Osteocyte (in vitro differentiated cells): ENCODE results near the gene KSR2. TPM values are rescaled to one million over a fixed set of nuclear protein-coding genes. Genes with fewer than 3 reads are reported as not detected.

ENCODE experiments used
- DNase-seq: peaks from one replicate; pipeline ENCODE4 v3.0.0; 2021; ENCODE audit warnings: mixed read lengths; ENCODE audit not compliant: unreplicated experiment; ENCODE audit errors: extremely low spot score
- H3K27ac Mint-ChIP-seq: one replicate; pipeline ENCODE4 v1.8.0; 2021; ENCODE audit warnings: mild to moderate bottlenecking, mixed read lengths; ENCODE audit not compliant: unreplicated experiment
- H3K27me3 Mint-ChIP-seq: one replicate; pipeline ENCODE4 v1.8.0; 2021; ENCODE audit warnings: mixed read lengths; ENCODE audit not compliant: unreplicated experiment
- H3K36me3 Mint-ChIP-seq: one replicate; pipeline ENCODE4 v1.8.0; 2021; ENCODE audit warnings: mixed read lengths; ENCODE audit not compliant: unreplicated experiment
- H3K4me1 Mint-ChIP-seq: one replicate; pipeline ENCODE4 v1.8.0; 2021; ENCODE audit warnings: mixed read lengths; ENCODE audit not compliant: unreplicated experiment
- H3K4me3 Mint-ChIP-seq: one replicate; pipeline ENCODE4 v1.8.0; 2021; ENCODE audit warnings: mild to moderate bottlenecking, moderate library complexity, mixed read lengths; ENCODE audit not compliant: unreplicated experiment
- H3K9me3 Mint-ChIP-seq: one replicate; pipeline ENCODE4 v1.8.0; 2021; ENCODE audit warnings: mixed read lengths; ENCODE audit not compliant: unreplicated experiment
- CTCF ChIP-seq: fragments of 200-600 bp; sonication (generic); IDR thresholded peaks from 2 replicates; pipeline ENCODE4 v1.5.0; 2021; ENCODE audit warnings: antibody characterized with exemption, mild to moderate bottlenecking, moderate library complexity
- long read RNA-seq: library from polyadenylated mRNA; unstranded; transcript quantifications from one replicate; pipeline ENCODE4 v2.0.0, GENCODE V29; 2021
- total RNA-seq: library from RNA; stranded (reverse); gene quantifications from 2 replicates; pipeline ENCODE4 v1.2.1, GENCODE V29; 2021

The KSR2 gene
- total RNA-seq, result not detected in 2 replicates
- long read RNA-seq, result 0 reads

DNA sequence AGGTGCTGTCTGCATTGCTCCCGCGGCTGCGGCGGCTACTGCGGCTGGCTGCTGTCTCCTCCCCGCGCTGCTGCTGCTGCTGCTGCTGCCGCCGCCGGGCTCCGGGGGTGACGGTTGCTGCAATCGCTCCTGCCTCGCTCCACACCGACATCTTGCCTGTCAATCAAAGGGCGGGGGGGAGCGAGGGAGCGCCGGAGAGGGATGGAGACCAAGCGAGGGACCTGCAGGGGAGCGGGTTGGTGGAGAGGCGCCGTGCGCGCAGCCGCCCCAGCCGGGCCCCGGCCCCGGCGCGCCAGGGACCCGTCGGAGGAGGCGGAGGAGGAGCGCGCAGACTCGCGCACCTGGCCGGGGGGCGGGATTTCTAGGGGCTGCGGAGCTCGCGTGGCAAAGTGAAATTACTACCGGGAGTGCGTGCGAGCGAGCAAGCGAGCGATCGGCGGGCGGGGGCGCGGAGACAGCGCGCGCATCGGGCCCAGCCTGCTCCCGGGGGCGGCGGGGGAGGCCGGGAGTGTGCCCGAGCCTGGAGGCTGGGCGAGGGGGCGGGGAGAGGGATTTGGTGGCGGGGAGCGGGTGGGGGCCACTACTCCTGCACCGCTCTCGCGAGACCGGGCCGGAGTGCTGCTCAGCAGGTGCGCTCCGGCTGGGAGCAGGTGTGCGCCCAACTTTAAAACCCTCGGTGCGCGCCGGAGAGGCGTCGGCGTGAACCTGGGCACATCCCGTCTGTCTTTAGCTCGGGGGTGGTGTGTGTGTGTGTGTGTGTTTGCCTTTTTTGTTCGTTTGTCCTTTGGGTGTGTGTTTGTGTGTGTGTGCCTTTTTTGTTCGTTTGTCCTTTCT is at the start of gene KSR2:
TSS of gene KSR2 (minus strand) at position 165 of the 834 bp plus-strand sequence. CDS start 735 bp downstream, outside the sequence.
- peaks cover 45% of the 10 kb centered on the region for H3K27me3 Mint-ChIP-seq
- no peak for TF ChIP-seq CTCF
- H3K27ac Mint-ChIP-seq, result no peak within 1 kb of the TSS
- DNase-seq, result no peak
- no peaks in the 10 kb centered on the region for H3K36me3 Mint-ChIP-seq
- H3K9me3 Mint-ChIP-seq, result peaks cover 4% of the 10 kb centered on the region
- peaks cover 10% of the 10 kb centered on the region for H3K4me1 Mint-ChIP-seq
- peak within 1 kb of the TSS; percentile 75 for H3K4me3 Mint-ChIP-seq

DNA sequence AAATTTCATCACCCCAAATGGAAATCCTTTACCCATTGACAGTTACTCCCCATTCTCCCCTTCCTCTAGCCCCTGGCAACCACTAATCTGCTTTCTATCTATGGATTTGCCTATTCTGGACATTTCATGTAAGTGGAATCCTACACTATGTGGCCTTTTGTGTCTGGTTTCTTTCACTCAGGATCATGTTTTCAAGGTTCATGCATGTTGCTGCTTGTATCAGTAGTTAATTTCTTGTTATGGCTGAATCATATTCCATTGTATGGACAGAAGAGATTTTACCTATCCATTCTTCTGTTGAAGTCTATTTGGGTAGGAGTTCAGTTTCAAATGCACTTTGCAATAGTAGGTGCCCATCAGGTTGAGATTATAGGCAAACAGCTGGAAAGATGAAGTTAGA is 49.1 kb upstream of the KSR2 start:
- Mint-ChIP-seq H3K27ac (no peak overlapping the region), H3K36me3 (peaks cover 16% of the 10 kb centered on the region), H3K27me3 (peaks cover 5% of the 10 kb centered on the region), H3K9me3 (no peaks in the 10 kb centered on the region), H3K4me3 (peak overlapping the region; percentile 49), H3K4me1 (peaks cover 11% of the 10 kb centered on the region)
- DNase-seq, result no peak
- no peak for TF ChIP-seq CTCF

- no peak for TF ChIP-seq CTCF
- Mint-ChIP-seq H3K27me3 (peaks cover 5% of the 10 kb centered on the region), H3K4me3 (peak within 1 kb of the TSS; percentile 81)
These were observed 47.9 kb upstream of the KSR2 start, which contains the start of gene RFC5 for GRCh38 chr12:118016424-118017264. Gene RFC5 (plus strand): TSS chr12:118016703. CDS start chr12:118016828, 125 bp downstream.

GRCh38 chr12:118015944-118016343 is 47.2 kb upstream of the KSR2 start:
- Mint-ChIP-seq H3K27ac (peak overlapping the region; percentile 52), H3K9me3 (no peaks in the 10 kb centered on the region), H3K27me3 (peaks cover 5% of the 10 kb centered on the region), H3K36me3 (peaks cover 9% of the 10 kb centered on the region), H3K4me3 (peak overlapping the region; percentile 81), H3K4me1 (peaks cover 11% of the 10 kb centered on the region)
- TF ChIP-seq CTCF, result no peak
- no peak for DNase-seq

More at GRCh38 chr12:118016424-118017264, 47.9 kb upstream of the KSR2 start, which contains the start of gene RFC5:
- peaks cover 9% of the 10 kb centered on the region for H3K36me3 Mint-ChIP-seq
- H3K4me1 Mint-ChIP-seq, result peaks cover 11% of the 10 kb centered on the region
- peak within 1 kb of the TSS; percentile 70 for H3K27ac Mint-ChIP-seq
- DNase-seq, result peak; percentile 99
- H3K9me3 Mint-ChIP-seq, result no peaks in the 10 kb centered on the region
